SJCRH30 (cell line): ENCODE measurements around the gene NACAD. TPM values are rescaled to one million over a fixed set of nuclear protein-coding genes. Genes with fewer than 3 reads are reported as not detected.
"Not testable (repeated sequence)": the region's sequence is repeated elsewhere in the genome, so short reads cannot be mapped to it uniquely, and the experiment has no call there.

ENCODE experiments used
- DNase-seq, 2 experiments: peaks; one replicate each; pipeline ENCODE4 v3.0.0-alpha.2; 2015 to 2020
- H3K27ac ChIP-seq: fragments of 250-450 bp; sonication (Bioruptor Pico); 2 replicates; pipeline ENCODE4 v1.5.1; 2020; ENCODE audit warnings: mild to moderate bottlenecking, moderate library complexity
- H3K27me3 ChIP-seq: fragments of 250-450 bp; sonication (Bioruptor Pico); 2 replicates; pipeline ENCODE4 v1.5.1; 2020; ENCODE audit warnings: mild to moderate bottlenecking, moderate library complexity
- H3K36me3 ChIP-seq: fragments of 250-450 bp; sonication (Bioruptor Pico); 2 replicates; pipeline ENCODE4 v1.5.1; 2020; ENCODE audit warnings: mild to moderate bottlenecking, moderate library complexity
- H3K4me1 ChIP-seq: fragments of 250-450 bp; sonication (Bioruptor Pico); 2 replicates; pipeline ENCODE4 v1.5.1; 2020; ENCODE audit warnings: mild to moderate bottlenecking, moderate library complexity
- H3K4me3 ChIP-seq: fragments of 250-450 bp; sonication (Bioruptor Pico); 2 replicates; pipeline ENCODE4 v1.5.1; 2020; ENCODE audit warnings: mild to moderate bottlenecking, moderate library complexity
- H3K9me3 ChIP-seq: fragments of 250-450 bp; sonication (Bioruptor Pico); replicated peaks from 2 replicates; pipeline ENCODE4 v1.5.1; 2020; ENCODE audit warnings: mild to moderate bottlenecking, moderate library complexity
- total RNA-seq: library from RNA; depleted of rRNA; stranded (reverse); fragments of >200 nt; shearing (Covaris generic); gene quantifications from 2 replicates; pipeline ENCODE4 v1.2.3, GENCODE V29; 2014

The NACAD gene
- total RNA-seq, 1 experiment from 2014 or later = 4.8 TPM

GRCh38 chr7:45048748-45049147, 40.0 kb downstream of the NACAD start:
- H3K36me3 ChIP-seq = no peaks in the 10 kb centered on the region
- H3K27me3 ChIP-seq = no peaks in the 10 kb centered on the region
- DNase-seq = no peak

GRCh38 chr7:45044338-45044737, 44.4 kb downstream of the NACAD start:
- no peaks in the 10 kb centered on the region for H3K27me3 ChIP-seq
- no peaks in the 10 kb centered on the region for H3K4me1 ChIP-seq
- no peak for DNase-seq
- no peak overlapping the region for H3K4me3 ChIP-seq
- H3K27ac ChIP-seq = no peak overlapping the region
- H3K36me3 ChIP-seq = peaks cover 11% of the 10 kb centered on the region
- no peaks in the 10 kb centered on the region for H3K9me3 ChIP-seq

More at GRCh38 chr7:45048748-45049147, 40.0 kb downstream of the NACAD start:
- peaks cover 3% of the 10 kb centered on the region; the same call in 1 of the 2 replicates for H3K4me1 ChIP-seq
- no peaks in the 10 kb centered on the region for H3K9me3 ChIP-seq
- H3K4me3 ChIP-seq = no peak overlapping the region
- no peak overlapping the region for H3K27ac ChIP-seq

GRCh38 chr7:45039106-45039505, 49.7 kb downstream of the NACAD start:
- Histone ChIP-seq H3K9me3 (no peaks in the 10 kb centered on the region), H3K4me3 (no peak overlapping the region), H3K27me3 (no peaks in the 10 kb centered on the region), H3K27ac (no peak overlapping the region), H3K36me3 (peaks cover 14% of the 10 kb centered on the region), H3K4me1 (no peaks in the 10 kb centered on the region; the same call in 1 of the 2 replicates)
- no peak for DNase-seq

GRCh38 chr7:45037876-45038275, 50.9 kb downstream of the NACAD start:
- no peaks in the 10 kb centered on the region for H3K9me3 ChIP-seq
- no peak for DNase-seq
- H3K36me3 ChIP-seq = peaks cover 14% of the 10 kb centered on the region
- H3K27ac ChIP-seq = no peak overlapping the region
- no peak overlapping the region for H3K4me3 ChIP-seq
- H3K4me1 ChIP-seq = peaks cover 7% of the 10 kb centered on the region
- no peaks in the 10 kb centered on the region for H3K27me3 ChIP-seq

- H3K9me3 ChIP-seq = no peaks in the 10 kb centered on the region
- H3K4me3 ChIP-seq = no peak overlapping the region
- no peaks in the 10 kb centered on the region for H3K27me3 ChIP-seq
- peaks cover 7% of the 10 kb centered on the region for H3K4me1 ChIP-seq
- peaks cover 13% of the 10 kb centered on the region for H3K36me3 ChIP-seq
- H3K27ac ChIP-seq = no peak overlapping the region
- no peak for DNase-seq
Measured at GRCh38 chr7:45036796-45037195, 52.0 kb downstream of the NACAD start.

GRCh38 chr7:45036317-45036716, 52.5 kb downstream of the NACAD start:
- Histone ChIP-seq H3K27me3 (no peaks in the 10 kb centered on the region), H3K4me3 (no peak overlapping the region), H3K36me3 (peaks cover 11% of the 10 kb centered on the region), H3K27ac (no peak overlapping the region), H3K4me1 (peaks cover 7% of the 10 kb centered on the region), H3K9me3 (no peaks in the 10 kb centered on the region)
- DNase-seq = no peak

- Histone ChIP-seq H3K4me3 (no peak overlapping the region), H3K9me3 (no peaks in the 10 kb centered on the region), H3K4me1 (peaks cover 7% of the 10 kb centered on the region), H3K36me3 (peaks cover 7% of the 10 kb centered on the region), H3K27me3 (no peaks in the 10 kb centered on the region), H3K27ac (no peak overlapping the region)
- no peak for DNase-seq
Measured at GRCh38 chr7:45035893-45036292, 52.9 kb downstream of the NACAD start.

GRCh38 chr7:45035371-45035770, 53.4 kb downstream of the NACAD start:
- DNase-seq = no peak
- Histone ChIP-seq H3K36me3 (peaks cover 6% of the 10 kb centered on the region; the same call in 1 of the 2 replicates), H3K4me3 (no peak overlapping the region), H3K27me3 (no peaks in the 10 kb centered on the region), H3K27ac (no peak overlapping the region), H3K4me1 (peaks cover 7% of the 10 kb centered on the region), H3K9me3 (no peaks in the 10 kb centered on the region)

GRCh38 chr7:45034710-45035109, 54.1 kb downstream of the NACAD start:
- H3K4me1 ChIP-seq, H3K36me3 ChIP-seq, H3K4me3 ChIP-seq, H3K9me3 ChIP-seq, H3K27ac ChIP-seq, H3K27me3 ChIP-seq, DNase-seq: not testable (repeated sequence)

GRCh38 chr7:45033931-45034290, 54.9 kb downstream of the NACAD start:
- Histone ChIP-seq H3K27ac (no peak overlapping the region), H3K9me3 (no peaks in the 10 kb centered on the region), H3K36me3 (peaks cover 2% of the 10 kb centered on the region; the same call in 1 of the 2 replicates), H3K27me3 (no peaks in the 10 kb centered on the region), H3K4me1 (peaks cover 7% of the 10 kb centered on the region), H3K4me3 (no peak overlapping the region)
- peak; percentile 29 to 62 for DNase-seq

GRCh38 chr7:45033261-45033930, 55.4 kb downstream of the NACAD start:
- Histone ChIP-seq H3K4me3 (no peak overlapping the region), H3K27ac (no peak overlapping the region), H3K4me1 (peaks cover 7% of the 10 kb centered on the region), H3K27me3 (no peaks in the 10 kb centered on the region), H3K9me3 (no peaks in the 10 kb centered on the region), H3K36me3 (0 out of 2 replicates have a peak, but pooled peaks cover 2% of the 10 kb centered on the region)
- DNase-seq = no peak

- H3K27ac ChIP-seq = no peak overlapping the region
- DNase-seq = no peak
- peaks cover 13% of the 10 kb centered on the region for H3K4me1 ChIP-seq
- H3K36me3 ChIP-seq = peaks cover 4% of the 10 kb centered on the region; the same call in 1 of the 2 replicates
- no peak overlapping the region for H3K4me3 ChIP-seq
- no peaks in the 10 kb centered on the region for H3K27me3 ChIP-seq
- H3K9me3 ChIP-seq = no peaks in the 10 kb centered on the region
Measured at GRCh38 chr7:45032421-45032820, 56.3 kb downstream of the NACAD start.

- no peak for DNase-seq
- no peaks in the 10 kb centered on the region for H3K27me3 ChIP-seq
- H3K27ac ChIP-seq = no peak overlapping the region
- peaks cover 4% of the 10 kb centered on the region; the same call in 1 of the 2 replicates for H3K36me3 ChIP-seq
- no peaks in the 10 kb centered on the region for H3K9me3 ChIP-seq
- no peak overlapping the region for H3K4me3 ChIP-seq
- H3K4me1 ChIP-seq = peaks cover 18% of the 10 kb centered on the region
Measured at GRCh38 chr7:45031829-45032228, 56.9 kb downstream of the NACAD start.
